SU-DHL-6 (cell line): ENCODE results near the gene SLC1A5.

Source experiments
- H2AFZ ChIP-seq: fragments of 200-600 bp; sonication (generic); 2 replicates; pipeline ENCODE4 v1.6.1; 2014; ENCODE audit warnings: low read depth, mild to moderate bottlenecking, moderate library complexity, mixed read lengths, antibody characterized with exemption, low read length; ENCODE audit not compliant: severe bottlenecking
- H3F3A ChIP-seq: fragments of 200-600 bp; shearing (Covaris generic); 2 replicates; pipeline ENCODE4 v1.6.0; 2016; ENCODE audit warnings: antibody characterized with exemption, mild to moderate bottlenecking; ENCODE audit not compliant: insufficient read depth
- H3K27ac ChIP-seq: fragments of 200-600 bp; sonication (generic); 2 replicates; pipeline ENCODE4 v1.5.1; 2016; ENCODE audit warnings: low read depth, mild to moderate bottlenecking, low read length, moderate library complexity, mixed read lengths
- H3K27me3 ChIP-seq: fragments of 200-600 bp; sonication (generic), shearing (Covaris generic); 2 replicates; pipeline ENCODE4 v1.6.0; 2014; ENCODE audit warnings: mild to moderate bottlenecking, low read length
- H3K36me3 ChIP-seq: fragments of 200-600 bp; sonication (generic); 2 replicates; pipeline ENCODE4 v1.6.1; 2014; ENCODE audit warnings: mild to moderate bottlenecking, low read length, mixed read lengths
- H3K4me2 ChIP-seq: fragments of 300-600, 200-600 bp; shearing (Covaris generic), sonication (generic); 2 replicates; pipeline ENCODE4 v1.6.0; 2014; ENCODE audit warnings: low read length, low read depth, mild to moderate bottlenecking; ENCODE audit not compliant: poor library complexity, severe bottlenecking
- H3K4me3 ChIP-seq: fragments of 200-600 bp; sonication (generic); 2 replicates; pipeline ENCODE4 v1.5.1; 2014; ENCODE audit warnings: antibody characterized with exemption, low read length, mild to moderate bottlenecking, mixed read lengths; ENCODE audit not compliant: insufficient read depth, poor library complexity, severe bottlenecking
- H3K79me2 ChIP-seq: fragments of 200-600 bp; sonication (generic); 2 replicates; pipeline ENCODE4 v1.6.1; 2014; ENCODE audit warnings: mild to moderate bottlenecking, low read length, moderate library complexity; ENCODE audit not compliant: insufficient read depth
- H3K9ac ChIP-seq: fragments of 200-600 bp; sonication (generic); 2 replicates; pipeline ENCODE4 v1.7.0; 2014; ENCODE audit warnings: mild to moderate bottlenecking, low read length
- H3K9me2 ChIP-seq: fragments of 200-600 bp; sonication (generic); replicated peaks from 2 replicates; pipeline ENCODE4 v1.6.1; 2014; ENCODE audit warnings: low read length; ENCODE audit not compliant: insufficient read depth
- H3K9me3 ChIP-seq: fragments of 200-600 bp; sonication (generic); 2 replicates; pipeline ENCODE4 v1.6.1; 2014; ENCODE audit warnings: low read length, mixed read lengths; ENCODE audit not compliant: insufficient read depth
- H4K20me1 ChIP-seq: fragments of 200-600 bp; sonication (generic); 2 replicates; pipeline ENCODE4 v1.6.1; 2014; ENCODE audit warnings: low read depth, mild to moderate bottlenecking, antibody characterized with exemption, low read length, moderate library complexity, mixed read lengths
- EZH2phosphoT487 ChIP-seq: fragments of 200-600 bp; sonication (generic), shearing (Covaris generic); conservative IDR thresholded peaks from 2 replicates; pipeline ENCODE4 v1.6.1; 2018; ENCODE audit warnings: mild to moderate bottlenecking, antibody characterized with exemption, low read length, moderate library complexity, mixed read lengths
- TF ChIP-seq, protein P1 (sequence below): fragments of 200-600 bp; sonication (generic); IDR thresholded peaks from one replicate; pipeline ENCODE4 v1.5.1; 2017; ENCODE audit warnings: antibody characterized with exemption, mild to moderate bottlenecking, low read length, moderate library complexity; ENCODE audit not compliant: insufficient read depth, poor library complexity, severe bottlenecking

SLC1A5 gene

DNA sequence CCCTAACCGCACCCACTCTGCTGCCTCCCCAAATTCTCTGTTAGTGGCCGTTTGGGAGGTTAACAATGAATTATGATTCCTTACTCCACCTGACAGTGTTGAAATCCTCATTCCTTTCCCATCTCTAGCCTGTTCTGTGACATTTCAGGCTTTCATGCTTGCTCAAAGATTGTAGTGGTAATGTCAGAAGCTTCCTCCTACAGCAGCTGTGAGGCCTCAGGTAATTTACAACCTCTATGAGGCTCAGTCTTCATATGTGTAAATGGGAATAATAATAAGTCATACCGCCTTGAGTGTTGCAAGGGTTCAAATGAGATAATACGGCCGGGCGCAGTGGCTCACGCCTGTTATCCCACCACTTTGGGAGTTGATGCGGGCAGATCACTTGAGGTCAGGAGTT lies 977 bp upstream of the SLC1A5 start:
- TF ChIP-seq, protein P1, sequence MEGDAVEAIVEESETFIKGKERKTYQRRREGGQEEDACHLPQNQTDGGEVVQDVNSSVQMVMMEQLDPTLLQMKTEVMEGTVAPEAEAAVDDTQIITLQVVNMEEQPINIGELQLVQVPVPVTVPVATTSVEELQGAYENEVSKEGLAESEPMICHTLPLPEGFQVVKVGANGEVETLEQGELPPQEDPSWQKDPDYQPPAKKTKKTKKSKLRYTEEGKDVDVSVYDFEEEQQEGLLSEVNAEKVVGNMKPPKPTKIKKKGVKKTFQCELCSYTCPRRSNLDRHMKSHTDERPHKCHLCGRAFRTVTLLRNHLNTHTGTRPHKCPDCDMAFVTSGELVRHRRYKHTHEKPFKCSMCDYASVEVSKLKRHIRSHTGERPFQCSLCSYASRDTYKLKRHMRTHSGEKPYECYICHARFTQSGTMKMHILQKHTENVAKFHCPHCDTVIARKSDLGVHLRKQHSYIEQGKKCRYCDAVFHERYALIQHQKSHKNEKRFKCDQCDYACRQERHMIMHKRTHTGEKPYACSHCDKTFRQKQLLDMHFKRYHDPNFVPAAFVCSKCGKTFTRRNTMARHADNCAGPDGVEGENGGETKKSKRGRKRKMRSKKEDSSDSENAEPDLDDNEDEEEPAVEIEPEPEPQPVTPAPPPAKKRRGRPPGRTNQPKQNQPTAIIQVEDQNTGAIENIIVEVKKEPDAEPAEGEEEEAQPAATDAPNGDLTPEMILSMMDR: no peak
- TF ChIP-seq EZH2phosphoT487: no peak
- no peak overlapping the region for H3K4me2 ChIP-seq
- no peak overlapping the region for H2AFZ ChIP-seq
- H3K4me3 ChIP-seq: no peak overlapping the region
- peaks cover 24% of the 10 kb centered on the region for H3F3A ChIP-seq
- no peak overlapping the region for H3K27ac ChIP-seq
- no peaks in the 10 kb centered on the region; the same call in 1 of the 2 replicates for H3K36me3 ChIP-seq
- no peaks in the 10 kb centered on the region; the same call in 1 of the 2 replicates for H4K20me1 ChIP-seq
- H3K9me3 ChIP-seq: no peaks in the 10 kb centered on the region
- H3K9ac ChIP-seq: no peak overlapping the region
- H3K27me3 ChIP-seq: no peaks in the 10 kb centered on the region
- peaks cover 40% of the 10 kb centered on the region for H3K79me2 ChIP-seq
- H3K9me2 ChIP-seq: no peaks in the 10 kb centered on the region

DNA sequence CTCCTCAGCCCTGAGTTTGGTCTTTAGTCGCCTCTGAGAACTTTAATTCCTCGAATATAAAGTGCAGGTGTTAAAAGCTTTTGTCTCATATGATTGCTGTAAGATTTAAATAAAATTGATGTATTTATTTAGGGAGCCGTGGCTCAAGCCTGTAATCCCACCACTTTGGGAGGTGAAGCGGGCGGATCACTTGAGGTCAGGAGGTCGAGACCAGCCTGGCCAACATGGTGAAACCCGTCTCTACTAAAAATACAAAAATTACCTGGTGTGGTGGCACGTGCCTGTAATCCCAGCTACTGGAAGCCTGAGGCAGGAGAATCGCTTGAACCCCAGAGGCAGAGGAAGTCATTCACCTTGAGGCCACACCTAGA lies 559 bp upstream of the SLC1A5 start:
- no peaks in the 10 kb centered on the region for H3K9me3 ChIP-seq
- H3F3A ChIP-seq: peaks cover 24% of the 10 kb centered on the region
- H3K9ac ChIP-seq: no peak overlapping the region
- H3K4me2 ChIP-seq: peak overlapping the region; percentile 37
- peaks cover 44% of the 10 kb centered on the region for H3K79me2 ChIP-seq
- H3K4me3 ChIP-seq: no peak overlapping the region
- H3K36me3 ChIP-seq: peaks cover 4% of the 10 kb centered on the region; the same call in 1 of the 2 replicates
- H3K27ac ChIP-seq: no peak overlapping the region
- no peak for TF ChIP-seq EZH2phosphoT487
- TF ChIP-seq, protein P1: no peak
- H2AFZ ChIP-seq: peak overlapping the region; percentile 42
- no peaks in the 10 kb centered on the region for H3K9me2 ChIP-seq
- H3K27me3 ChIP-seq: no peaks in the 10 kb centered on the region
- H4K20me1 ChIP-seq: no peaks in the 10 kb centered on the region; the same call in 1 of the 2 replicates

DNA sequence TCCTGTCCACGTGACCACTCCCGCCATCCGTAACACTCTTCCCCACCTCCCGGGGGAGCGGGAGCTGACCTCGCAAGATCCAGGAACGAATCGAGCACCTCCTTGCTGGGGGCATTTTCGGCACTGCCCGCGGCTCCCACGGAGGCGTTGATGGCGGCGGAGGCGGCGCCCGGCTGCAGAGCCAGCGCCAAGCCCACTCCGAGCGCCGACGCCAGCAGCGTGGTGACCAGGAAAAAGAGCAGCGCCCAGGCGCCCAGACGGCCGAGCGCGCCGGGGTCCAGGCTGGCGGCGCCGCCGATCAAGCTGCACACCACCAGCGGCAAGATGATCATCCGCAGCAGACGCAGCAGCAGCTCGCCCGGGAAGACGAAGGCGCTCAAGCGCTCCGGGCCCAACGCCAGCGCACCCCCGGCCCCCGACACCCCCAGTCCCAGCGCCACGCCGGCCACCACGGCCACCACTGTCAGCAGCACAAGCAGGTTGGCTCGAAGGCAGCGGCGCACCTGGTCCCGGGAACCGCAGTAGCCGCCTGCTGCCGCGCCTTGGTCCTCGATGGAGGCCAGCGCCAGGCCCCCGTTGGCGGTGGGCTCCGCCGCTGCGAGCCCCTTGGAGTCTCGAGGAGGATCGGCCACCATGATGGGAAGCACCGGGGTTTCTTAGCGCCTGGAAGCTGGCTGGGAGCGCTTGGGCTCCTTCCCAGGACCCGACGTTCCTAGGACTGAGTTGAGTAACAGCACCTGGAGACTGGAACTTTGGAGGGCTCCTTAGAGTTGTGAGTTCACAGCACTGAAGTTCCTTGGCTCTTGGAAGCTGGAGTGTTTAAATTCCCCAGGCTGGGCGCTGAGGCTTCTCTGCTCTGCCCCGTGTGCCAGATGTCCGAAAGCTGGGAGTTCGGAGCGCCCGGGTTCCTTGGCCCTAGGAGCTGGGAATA lies 798 bp downstream of the SLC1A5 start:
- Histone ChIP-seq H3F3A (peaks cover 24% of the 10 kb centered on the region), H3K36me3 (peaks cover 10% of the 10 kb centered on the region; the same call in 1 of the 2 replicates), H3K79me2 (peaks cover 57% of the 10 kb centered on the region)

More for the DNA sequence above, 798 bp downstream of the SLC1A5 start:
- Histone ChIP-seq H3K27ac (peak overlapping the region; percentile 94), H3K9ac (peak overlapping the region; percentile 95), H3K9me2 (no peaks in the 10 kb centered on the region), H3K27me3 (no peaks in the 10 kb centered on the region), H2AFZ (no peak overlapping the region), H3K4me2 (peak overlapping the region; percentile 66), H3K4me3 (peak overlapping the region; percentile 97), H4K20me1 (no peaks in the 10 kb centered on the region; the same call in 1 of the 2 replicates), H3K9me3 (no peaks in the 10 kb centered on the region)
- TF ChIP-seq EZH2phosphoT487: no peak
- TF ChIP-seq, protein P1: no peak
